Endodermal cell (in vitro differentiated cells): Measurements from ENCODE around the gene LHX6. TPM values are rescaled to one million over a fixed set of nuclear protein-coding genes. Genes with fewer than 3 reads are reported as not detected.

Experiments
- DNase-seq: peaks from one replicate; pipeline ENCODE4 v3.0.0-alpha.2; 2017
- H3K27ac ChIP-seq: 2 replicates; pipeline ENCODE4 v1.5.1; 2013; ENCODE audit warnings: mild to moderate bottlenecking, low read depth, low read length, moderate library complexity
- H3K27me3 ChIP-seq: 2 replicates; pipeline ENCODE4 v1.6.1; 2013; ENCODE audit warnings: mild to moderate bottlenecking, low read length, moderate library complexity; ENCODE audit not compliant: insufficient read depth, control insufficient read depth, poor library complexity, severe bottlenecking
- H3K36me3 ChIP-seq: 2 replicates; pipeline ENCODE4 v1.7.0; 2013; ENCODE audit warnings: mild to moderate bottlenecking, low read length, moderate library complexity; ENCODE audit not compliant: control insufficient read depth, insufficient read depth
- H3K4me1 ChIP-seq: one replicate; pipeline ENCODE4 v1.7.0; 2013; ENCODE audit warnings: low read length; ENCODE audit not compliant: control insufficient read depth, insufficient read depth
- H3K4me3 ChIP-seq: 2 replicates; pipeline ENCODE4 v1.5.1; 2013; ENCODE audit warnings: mild to moderate bottlenecking, low read length, moderate library complexity
- H3K9ac ChIP-seq: 2 replicates; pipeline ENCODE4 v1.6.1; 2013; ENCODE audit warnings: mild to moderate bottlenecking, low read length, moderate library complexity; ENCODE audit not compliant: poor library complexity, severe bottlenecking; ENCODE audit errors: extremely low read depth
- H3K9me3 ChIP-seq: 2 replicates; pipeline ENCODE4 v1.6.1; 2013; ENCODE audit warnings: mild to moderate bottlenecking, low read length, moderate library complexity; ENCODE audit not compliant: control insufficient read depth
- H3K27ac Mint-ChIP-seq: 2 replicates; pipeline ENCODE4 v1.8.0; 2020; ENCODE audit warnings: mixed read lengths
- H3K27me3 Mint-ChIP-seq: 2 replicates; pipeline ENCODE4 v1.8.0; 2021; ENCODE audit warnings: mild to moderate bottlenecking, mixed read lengths; ENCODE audit not compliant: insufficient read depth
- H3K36me3 Mint-ChIP-seq: 2 replicates; pipeline ENCODE4 v1.8.0; 2020; ENCODE audit warnings: low read depth, mixed read lengths
- H3K4me1 Mint-ChIP-seq: 2 replicates; pipeline ENCODE4 v1.8.0; 2020; ENCODE audit warnings: mixed read lengths
- H3K4me3 Mint-ChIP-seq: 2 replicates; pipeline ENCODE4 v1.8.0; 2020; ENCODE audit warnings: mild to moderate bottlenecking, moderate library complexity, mixed read lengths
- H3K9me3 Mint-ChIP-seq: 2 replicates; pipeline ENCODE4 v1.8.0; 2020; ENCODE audit warnings: mild to moderate bottlenecking, mixed read lengths
- CTCF ChIP-seq: fragments of 200-600 bp; sonication (generic); conservative IDR thresholded peaks from 2 replicates; pipeline ENCODE4 v1.5.0; 2021; ENCODE audit warnings: antibody characterized with exemption, mild to moderate bottlenecking
- WGBS, 2 experiments: methylation state at CpG; one replicate each; pipeline versions ENCODE4 v1.1.5 to v1.1.7; 2013; ENCODE audit warnings: missing lambda C conversion rate in 2 of 2, mixed read lengths in 1 of 2; ENCODE audit not compliant: insufficient coverage in 1 of 2, insufficient read length in 1 of 2; 5-methylcytosine and 5-hydroxymethylcytosine counted together
- total RNA-seq, 2 donors: library from RNA; stranded (reverse); fragmentation: NEBNext Ultra II Directional in 1 of 2; extraction: Animal tissue kit (Norgen Biotek cat#: 25700) in 1 of 2; gene quantifications; 2 replicates in 1 of 2; 3 replicates in 1 of 2; pipeline ENCODE4 v1.2.1, GENCODE V29; 2021

Gene LHX6
- total RNA-seq, 2 donors from 2014 or later, result 0.37 TPM; not detected in 1

- no peak overlapping the region for H3K4me3 ChIP-seq
- no peaks in the 10 kb centered on the region for H3K36me3 ChIP-seq
- Mint-ChIP-seq H3K27ac (no peak overlapping the region), H3K9me3 (no peaks in the 10 kb centered on the region), H3K27me3 (peaks cover 99% of the 10 kb centered on the region), H3K4me1 (peaks cover 25% of the 10 kb centered on the region), H3K36me3 (no peaks in the 10 kb centered on the region), H3K4me3 (no peak overlapping the region)
- no peaks in the 10 kb centered on the region for H3K9me3 ChIP-seq
- DNase-seq, result peak; percentile 48
- H3K27ac ChIP-seq, result no peak overlapping the region
- WGBS, 2 experiments, result 84 to 86% methylated on average over 1 to 35 of the region's 35 CpGs
- no peak for TF ChIP-seq CTCF
- no peak overlapping the region for H3K9ac ChIP-seq
- peaks cover 99% of the 10 kb centered on the region for H3K27me3 ChIP-seq
- H3K4me1 ChIP-seq, result peaks cover 10% of the 10 kb centered on the region
Observed at GRCh38 chr9:122216798-122217418, 11.8 kb downstream of the LHX6 start.

GRCh38 chr9:122216138-122216797, 12.5 kb downstream of the LHX6 start:
- peaks cover 99% of the 10 kb centered on the region for H3K27me3 Mint-ChIP-seq
- Histone ChIP-seq H3K4me1 (peaks cover 10% of the 10 kb centered on the region), H3K27me3 (peaks cover 99% of the 10 kb centered on the region), H3K36me3 (no peaks in the 10 kb centered on the region), H3K9ac (no peak overlapping the region), H3K4me3 (no peak overlapping the region), H3K9me3 (no peaks in the 10 kb centered on the region), H3K27ac (no peak overlapping the region)
- H3K4me3 Mint-ChIP-seq, result no peak overlapping the region
- no peak for DNase-seq
- H3K9me3 Mint-ChIP-seq, result no peaks in the 10 kb centered on the region
- H3K36me3 Mint-ChIP-seq, result no peaks in the 10 kb centered on the region
- TF ChIP-seq CTCF, result no peak
- H3K4me1 Mint-ChIP-seq, result peaks cover 20% of the 10 kb centered on the region
- no peak overlapping the region for H3K27ac Mint-ChIP-seq
- WGBS, 2 experiments, result 67 to 71% methylated on average over 2 to 4 of the region's 4 CpGs

- no peak overlapping the region for H3K27ac ChIP-seq
- no peak for DNase-seq
- no peak overlapping the region for H3K9ac ChIP-seq
- Mint-ChIP-seq H3K36me3 (no peaks in the 10 kb centered on the region), H3K27ac (no peak overlapping the region), H3K4me3 (no peak overlapping the region), H3K27me3 (peaks cover 99% of the 10 kb centered on the region), H3K4me1 (peaks cover 17% of the 10 kb centered on the region), H3K9me3 (no peaks in the 10 kb centered on the region)
- no peak overlapping the region for H3K4me3 ChIP-seq
- H3K9me3 ChIP-seq, result no peaks in the 10 kb centered on the region
- 90 to 100% methylated on average over 1 of the region's 1 CpG for WGBS, 2 experiments
- H3K36me3 ChIP-seq, result no peaks in the 10 kb centered on the region
- TF ChIP-seq CTCF, result no peak
- H3K27me3 ChIP-seq, result peaks cover 99% of the 10 kb centered on the region
- H3K4me1 ChIP-seq, result peaks cover 7% of the 10 kb centered on the region
Observed at GRCh38 chr9:122215663-122216062, 13.1 kb downstream of the LHX6 start.
